A549 (cell line): ENCODE results near the gene GLE1. TPM values are rescaled to one million over a fixed set of nuclear protein-coding genes. Genes with fewer than 3 reads are reported as not detected.

Experiments
- ATAC-seq, 2 experiments: fragments of 200-7000 bp in 1 of 2; fragments of >200 bp in 1 of 2; cut with Nextera tagmentation in 1 of 2; cut with Tn5 transposase in 1 of 2; 3 replicates each; pipeline versions ENCODE4 v1.8.0 to v1.9.1; 2018 to 2020; ENCODE audit warnings: mild to moderate bottlenecking in 1 of 2, moderate library complexity in 1 of 2
- CTCF ChIA-PET: fragments of 300-600 bp; sonication (Branson Sonifier 250); formaldehyde crosslinking; extraction: SDS; loops from one replicate; lab custom pipeline; 2021; ENCODE audit warnings: antibody characterized with exemption, inconsistent platforms; lab: Yijun Ruan, JAX
- POLR2A ChIA-PET: fragments of 350-600 bp; formaldehyde crosslinking; extraction: SDS; loops from one replicate; lab custom pipeline; 2021; ENCODE audit warnings: antibody characterized with exemption, inconsistent platforms; lab: Yijun Ruan, JAX
- DNase-seq, 2 experiments: peaks; one replicate each; pipeline versions ENCODE4 v3.0.0 to v3.0.0-alpha.2; 2011 to 2016; ENCODE audit warnings: low read depth in 1 of 2, low spot score in 1 of 2
- FAIRE-seq: peaks from 2 replicates; lab custom pipeline; 2011; peaks lifted over from hg19 to GRCh38; lab: Jason Lieb, UNC
- H3K27ac ChIP-seq, 2 experiments: fragments of >200 bp; sonication (Bioruptor Twin); formaldehyde crosslinking; 3 replicates each; pipeline ENCODE4 v1.5.1; 2016 to 2017
- H3K4me1 ChIP-seq: fragments of >200 bp; sonication (Bioruptor Twin); formaldehyde crosslinking; 3 replicates; pipeline ENCODE4 v1.6.1; 2016
- H3K4me2 ChIP-seq: fragments of >200 bp; sonication (Bioruptor Twin); formaldehyde crosslinking; 3 replicates; pipeline ENCODE4 v1.6.1; 2016
- H3K4me3 ChIP-seq: fragments of >200 bp; sonication (Bioruptor Twin); formaldehyde crosslinking; 3 replicates; pipeline ENCODE4 v1.5.1; 2016
- H3K9me3 ChIP-seq: fragments of >200 bp; sonication (Bioruptor Twin); formaldehyde crosslinking; 3 replicates; pipeline ENCODE4 v1.6.1; 2016
- BHLHE40 ChIP-seq: IDR thresholded peaks from 2 replicates; pipeline ENCODE4 v1.6.1; 2012; ENCODE audit warnings: low read depth, low read length, inconsistent platforms
- CBX2 ChIP-seq: fragments of 200-600 bp; sonication (generic); IDR thresholded peaks from 2 replicates; pipeline ENCODE4 v1.6.1; 2016; ENCODE audit warnings: low read depth, mild to moderate bottlenecking, borderline replicate concordance
- CEBPB ChIP-seq, 2 experiments: fragments of >200 bp in 1 of 2; sonication (Bioruptor Twin) in 1 of 2; formaldehyde crosslinking in 1 of 2; IDR thresholded peaks; 2 replicates each; pipeline ENCODE4 v1.6.1; 2012 to 2016
- EHF ChIP-seq: fragments of 250-450 bp; sonication (Bioruptor Pico); IDR thresholded peaks from 2 replicates; pipeline ENCODE4 v1.5.0; 2020; ENCODE audit warnings: mild to moderate bottlenecking
- EHMT2 ChIP-seq: fragments of 200-600 bp; sonication (generic); IDR thresholded peaks from 2 replicates; pipeline ENCODE4 v1.6.1; 2016; ENCODE audit warnings: antibody characterized with exemption, low read depth, mild to moderate bottlenecking, moderate library complexity
- EP300 ChIP-seq, 2 experiments: fragments of >200 bp; sonication (Bioruptor Twin); formaldehyde crosslinking; IDR thresholded peaks; 2 replicates in 1 of 2; 3 replicates in 1 of 2; pipeline ENCODE4 v1.6.1; 2016 to 2017
- FOSB ChIP-seq: fragments of 250-450 bp; sonication (Bioruptor Pico); IDR thresholded peaks from 2 replicates; pipeline ENCODE4 v1.5.0; 2020; ENCODE audit warnings: mild to moderate bottlenecking, moderate library complexity
- FOSL2 ChIP-seq, 2 experiments: fragments of 450-650 bp in 1 of 2; fragments of >200 bp in 1 of 2; sonication (Bioruptor Twin) in 1 of 2; formaldehyde crosslinking; IDR thresholded peaks; 2 replicates each; pipeline versions ENCODE4 v1.5.0 to v1.6.1; 2016 to 2020; ENCODE audit warnings: mild to moderate bottlenecking in 1 of 2, moderate library complexity in 1 of 2
- GATA3 ChIP-seq: IDR thresholded peaks from 2 replicates; pipeline ENCODE4 v1.6.1; 2012; ENCODE audit warnings: borderline replicate concordance
- HDAC2 ChIP-seq: fragments of 200-600 bp; sonication (generic); IDR thresholded peaks from 2 replicates; pipeline ENCODE4 v1.6.1; 2016
- KDM1A ChIP-seq: fragments of 200-600 bp; sonication (generic); IDR thresholded peaks from 2 replicates; pipeline ENCODE4 v1.6.1; 2016; ENCODE audit warnings: low read depth, mild to moderate bottlenecking
- KDM5A ChIP-seq: fragments of 200-600 bp; sonication (generic); IDR thresholded peaks from 2 replicates; pipeline ENCODE4 v1.6.1; 2016; ENCODE audit warnings: antibody characterized with exemption, mild to moderate bottlenecking
- MAFK ChIP-seq: fragments of 450-650 bp; IDR thresholded peaks from 2 replicates; pipeline ENCODE4 v1.6.1; 2014; ENCODE audit not compliant: partially characterized antibody
- SMC3 ChIP-seq: fragments of >200 bp; sonication (Bioruptor Twin); formaldehyde crosslinking; IDR thresholded peaks from 3 replicates; pipeline ENCODE4 v1.6.1; 2018; ENCODE audit warnings: inconsistent platforms
- WGBS: methylation state at CpG from one replicate; pipeline ENCODE4 v1.1.6; 2017; ENCODE audit errors: missing lambda C conversion rate; 5-methylcytosine and 5-hydroxymethylcytosine counted together
- polyA plus RNA-seq, 4 experiments: library from polyadenylated mRNA; depleted of rRNA in 3 of 4; stranded (reverse); fragments of >200 nt; fragmentation: RNase III in 1 of 4; extraction: RNeasy Plus Mini Kit Qiagen cat#74134 plus additional on column Dnase treatment in 1 of 4; gene quantifications; 2 replicates in 3 of 4; 3 replicates in 1 of 4; pipeline ENCODE4 v1.2.3, GENCODE V29; 2011 to 2017
- TF ChIP-seq, protein P1 (sequence below): fragments of >200 bp; sonication (Bioruptor Twin); formaldehyde crosslinking; IDR thresholded peaks from 3 replicates; pipeline ENCODE4 v1.6.1; 2016
- TF ChIP-seq, protein P2 (sequence below): fragments of 250-450 bp; sonication (Bioruptor Pico); IDR thresholded peaks from 2 replicates; pipeline ENCODE4 v1.5.0; 2021; ENCODE audit warnings: mild to moderate bottlenecking, moderate library complexity, borderline replicate concordance
- TF ChIP-seq, protein P3 (sequence below): IDR thresholded peaks from 2 replicates; pipeline ENCODE4 v1.6.1; 2012

Gene GLE1
- polyA plus RNA-seq, 2 of the 4 experiments (the other 2 are of a cell fraction), result 31.5 to 49.2 TPM

DNA sequence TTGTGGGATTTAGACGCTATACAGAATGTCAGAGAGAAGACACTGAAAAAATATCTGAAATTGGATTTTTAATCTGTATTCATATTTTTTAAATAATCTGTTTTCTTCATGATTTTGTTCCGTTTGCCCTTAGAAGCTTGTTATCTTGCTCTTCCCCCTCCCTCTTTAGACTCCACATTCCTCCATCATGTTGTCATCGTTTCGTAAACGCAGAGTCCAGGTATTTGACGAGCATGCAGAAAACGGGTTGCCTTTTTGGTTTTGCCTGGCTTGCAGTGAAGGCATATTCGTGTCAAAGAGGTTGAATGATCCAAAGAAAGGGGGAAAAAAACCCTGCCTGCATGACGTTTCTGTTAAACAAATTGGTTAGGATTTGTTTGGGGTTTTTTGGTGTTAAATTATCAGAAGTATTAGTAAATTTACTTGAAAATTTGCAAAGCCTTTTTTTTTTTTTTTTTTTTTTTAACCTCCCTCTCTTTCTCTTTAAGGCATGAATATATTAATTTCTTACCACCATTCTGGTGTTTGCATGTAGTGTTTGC is 50.7 kb downstream of the GLE1 start:
- peak; percentile 58 to 59 for DNase-seq
- H3K4me1 ChIP-seq, result peaks cover 70% of the 10 kb centered on the region
- H3K4me3 ChIP-seq, result peak overlapping the region; percentile 75; the same call in 2 of the 3 replicates
- ATAC-seq, result no peak
- WGBS, result 4% methylated on average over 9 of the region's 9 CpGs
- peak overlapping the region; percentile 88 for H3K4me2 ChIP-seq
- POLR2A ChIA-PET, result interaction anchor here (1.0 kb wide), 1 partner anchor 50 kb away, joined by 3 read pairs; no protein-coding TSS in a partner anchor
- TF ChIP-seq, protein P1, sequence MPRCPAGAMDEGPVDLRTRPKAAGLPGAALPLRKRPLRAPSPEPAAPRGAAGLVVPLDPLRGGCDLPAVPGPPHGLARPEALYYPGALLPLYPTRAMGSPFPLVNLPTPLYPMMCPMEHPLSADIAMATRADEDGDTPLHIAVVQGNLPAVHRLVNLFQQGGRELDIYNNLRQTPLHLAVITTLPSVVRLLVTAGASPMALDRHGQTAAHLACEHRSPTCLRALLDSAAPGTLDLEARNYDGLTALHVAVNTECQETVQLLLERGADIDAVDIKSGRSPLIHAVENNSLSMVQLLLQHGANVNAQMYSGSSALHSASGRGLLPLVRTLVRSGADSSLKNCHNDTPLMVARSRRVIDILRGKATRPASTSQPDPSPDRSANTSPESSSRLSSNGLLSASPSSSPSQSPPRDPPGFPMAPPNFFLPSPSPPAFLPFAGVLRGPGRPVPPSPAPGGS, result no peak
- TF ChIP-seq, protein P2, sequence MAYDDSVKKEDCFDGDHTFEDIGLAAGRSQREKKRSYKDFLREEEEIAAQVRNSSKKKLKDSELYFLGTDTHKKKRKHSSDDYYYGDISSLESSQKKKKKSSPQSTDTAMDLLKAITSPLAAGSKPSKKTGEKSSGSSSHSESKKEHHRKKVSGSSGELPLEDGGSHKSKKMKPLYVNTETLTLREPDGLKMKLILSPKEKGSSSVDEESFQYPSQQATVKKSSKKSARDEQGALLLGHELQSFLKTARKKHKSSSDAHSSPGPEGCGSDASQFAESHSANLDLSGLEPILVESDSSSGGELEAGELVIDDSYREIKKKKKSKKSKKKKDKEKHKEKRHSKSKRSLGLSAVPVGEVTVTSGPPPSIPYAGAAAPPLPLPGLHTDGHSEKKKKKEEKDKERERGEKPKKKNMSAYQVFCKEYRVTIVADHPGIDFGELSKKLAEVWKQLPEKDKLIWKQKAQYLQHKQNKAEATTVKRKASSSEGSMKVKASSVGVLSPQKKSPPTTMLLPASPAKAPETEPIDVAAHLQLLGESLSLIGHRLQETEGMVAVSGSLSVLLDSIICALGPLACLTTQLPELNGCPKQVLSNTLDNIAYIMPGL, result no peak
- TF ChIP-seq EHF (CRISPR knock-in tag) (no peak), CBX2 (no peak), FOSL2 (IDR thresholded peaks at IDR 0.05) (peak; percentile 29; the same call in 1 of the 2 replicates), FOSL2 (CRISPR knock-in tag; IDR thresholded peaks at IDR 0.05) (0 out of 2 replicates have a peak, but pooled peaks have one; percentile 32), EHMT2 (no peak), CEBPB (IDR thresholded peaks at IDR 0.05) (peak in 1 of 2 experiments; percentile 68; a peak in 2 of 4 replicates), GATA3 (0 out of 2 replicates have a peak, but pooled peaks have one; percentile 20), FOSB (CRISPR knock-in tag) (no peak; the same call in 1 of the 2 replicates), MAFK (peak; percentile 77)
- TF ChIP-seq, protein P3, sequence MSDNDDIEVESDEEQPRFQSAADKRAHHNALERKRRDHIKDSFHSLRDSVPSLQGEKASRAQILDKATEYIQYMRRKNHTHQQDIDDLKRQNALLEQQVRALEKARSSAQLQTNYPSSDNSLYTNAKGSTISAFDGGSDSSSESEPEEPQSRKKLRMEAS, result no peak
- H3K9me3 ChIP-seq, result no peaks in the 10 kb centered on the region
- peak overlapping the region; percentile 63 to 95 for H3K27ac ChIP-seq
- CTCF ChIA-PET, result interaction anchor here (1.0 to 1.1 kb wide), 2 partner anchors 8 to 135 kb away, joined by 3 read pairs; no protein-coding TSS in a partner anchor
- FAIRE-seq, result no peak

DNA sequence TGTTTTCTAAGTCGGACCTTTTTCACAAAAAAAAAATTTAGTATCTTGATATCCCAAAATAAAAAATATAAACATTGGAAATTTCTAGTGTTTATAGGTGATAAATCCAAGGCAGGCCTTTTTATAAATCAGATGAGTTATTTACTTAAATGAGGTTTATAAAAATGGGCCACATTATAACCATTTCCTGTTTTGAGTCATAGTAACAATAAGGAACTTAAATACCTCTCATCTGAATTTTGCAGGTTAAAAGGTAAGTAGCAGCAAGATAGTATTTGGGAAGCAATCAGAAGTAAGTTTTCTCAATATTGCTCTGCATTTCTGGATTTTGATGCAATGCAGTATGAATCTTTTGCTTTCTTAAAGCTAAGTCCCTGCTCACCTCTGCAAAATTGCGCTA is 51.8 kb downstream of the GLE1 start:
- peak overlapping the region; percentile 88 for H3K4me2 ChIP-seq
- ChIA-PET CTCF (interaction anchor here (1.1 kb wide), 1 partner anchor 136 kb away, joined by 3 read pairs; no protein-coding TSS in a partner anchor), POLR2A (no interaction called here)
- WGBS, result 81% methylated on average over 2 of the region's 2 CpGs
- no peak for DNase-seq
- FAIRE-seq, result no peak
- ATAC-seq, result no peak
- H3K4me1 ChIP-seq, result peaks cover 62% of the 10 kb centered on the region
- peak overlapping the region in 1 of 2 experiments; percentile 63; a peak in 1 of 6 replicates for H3K27ac ChIP-seq
- no peaks in the 10 kb centered on the region for H3K9me3 ChIP-seq
- H3K4me3 ChIP-seq, result no peak overlapping the region
- no peak for TF ChIP-seq KDM1A
- TF ChIP-seq KDM5A, result no peak
- TF ChIP-seq SMC3, result no peak

DNA sequence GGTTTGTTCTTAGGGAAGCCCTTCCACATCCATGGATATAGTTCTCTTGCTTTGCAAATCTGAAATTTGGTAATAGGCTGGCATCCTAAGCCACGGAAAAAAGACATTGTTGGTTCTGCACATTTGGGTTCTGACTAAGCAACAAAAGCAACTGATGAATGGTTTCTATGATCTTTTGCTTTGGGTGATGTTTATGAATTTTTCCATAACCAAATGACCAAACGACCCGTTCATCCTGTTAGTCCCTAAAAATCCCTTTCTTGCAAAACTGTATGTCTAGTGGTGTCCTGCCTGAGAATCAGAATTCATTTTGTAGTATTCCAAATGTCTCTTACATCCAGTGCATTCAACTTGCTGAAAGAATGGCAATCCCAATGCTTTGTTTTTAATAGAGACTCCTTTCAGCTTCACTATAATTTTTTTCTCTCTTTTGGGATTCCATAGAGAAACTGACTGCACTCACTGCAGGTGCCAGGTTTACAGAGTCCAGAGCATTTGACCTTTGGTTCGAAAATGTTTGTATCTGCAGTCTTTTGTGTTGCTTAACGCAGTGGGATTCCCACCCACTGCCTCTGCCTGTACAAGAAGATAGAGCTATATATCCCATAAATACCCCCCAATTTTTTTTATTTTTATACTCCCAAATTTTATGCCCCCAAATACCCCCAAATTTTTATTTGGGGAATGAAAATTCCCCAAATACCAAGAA is 52.6 kb downstream of the GLE1 start:
- CTCF ChIA-PET, result interaction anchor here (0.9 to 1.1 kb wide), 2 partner anchors 20 to 28 kb away, joined by 3 read pairs; no protein-coding TSS in a partner anchor
- ATAC-seq (no peak), DNase-seq (no peak), FAIRE-seq (no peak)
- Histone ChIP-seq H3K4me1 (peaks cover 58% of the 10 kb centered on the region), H3K9me3 (no peaks in the 10 kb centered on the region), H3K4me2 (peak overlapping the region; percentile 88), H3K4me3 (no peak overlapping the region), H3K27ac (peak overlapping the region in 1 of 2 experiments; percentile 28; a peak in 1 of 6 replicates)
- no peak for TF ChIP-seq BHLHE40
- TF ChIP-seq EP300 (IDR thresholded peaks at IDR 0.05), result no peak
- no peak for TF ChIP-seq HDAC2
- 79% methylated on average over 5 of the region's 5 CpGs for WGBS
- POLR2A ChIA-PET, result no interaction called here
